ENCODE measurements around the gene MAD1L1. TPM values are rescaled to one million over a fixed set of nuclear protein-coding genes. Genes with fewer than 3 reads are reported as not detected.
A peak's percentile ranks its signal among the peaks of the same experiment; 100 is the strongest.
"Not testable (repeated sequence)": the region's sequence is repeated elsewhere in the genome, so short reads cannot be mapped to it uniquely, and the experiment has no call there.

MAD1L1 gene
- total and polyA plus RNA-seq, 11 donors, result 11.1 to 29.7 (median 20.9) TPM

DNA sequence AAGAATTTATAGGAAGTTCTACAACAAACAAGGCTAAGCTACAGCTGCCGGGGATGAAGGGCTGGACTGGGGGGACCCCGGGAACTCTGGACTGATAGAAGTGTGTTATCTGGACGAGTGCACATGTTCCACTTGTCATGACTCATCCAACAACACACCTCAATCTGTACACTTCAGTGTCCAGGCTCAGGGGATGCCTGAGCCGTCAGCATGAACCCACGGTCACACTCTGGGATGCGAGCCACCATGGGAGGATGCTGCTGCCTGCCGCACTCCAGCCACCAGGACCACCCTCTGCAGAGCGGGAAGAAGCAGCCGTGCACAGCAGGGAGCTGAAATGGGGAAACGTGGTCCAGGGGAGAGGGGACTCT lies 67.5 kb downstream of the MAD1L1 start:
- intact Hi-C loops (cut with DNase I), result no loop called here
- peak in 1 of 4 donors; percentile 11 for ATAC-seq
- Histone ChIP-seq H3K36me3 (peaks cover 0 to 5% (median 0%) of the 10 kb centered on the region in 9 donors), H3K27me3 (no peaks in the 10 kb centered on the region), H3K4me3 (no peak overlapping the region), H3K4me1 (peaks cover 0 to 20% (median 7%) of the 10 kb centered on the region in 12 donors), H3K9me3 (no peaks in the 10 kb centered on the region), H3K27ac (peak overlapping the region in 1 of 12 donors; percentile 53)
- TF ChIP-seq, protein P1, sequence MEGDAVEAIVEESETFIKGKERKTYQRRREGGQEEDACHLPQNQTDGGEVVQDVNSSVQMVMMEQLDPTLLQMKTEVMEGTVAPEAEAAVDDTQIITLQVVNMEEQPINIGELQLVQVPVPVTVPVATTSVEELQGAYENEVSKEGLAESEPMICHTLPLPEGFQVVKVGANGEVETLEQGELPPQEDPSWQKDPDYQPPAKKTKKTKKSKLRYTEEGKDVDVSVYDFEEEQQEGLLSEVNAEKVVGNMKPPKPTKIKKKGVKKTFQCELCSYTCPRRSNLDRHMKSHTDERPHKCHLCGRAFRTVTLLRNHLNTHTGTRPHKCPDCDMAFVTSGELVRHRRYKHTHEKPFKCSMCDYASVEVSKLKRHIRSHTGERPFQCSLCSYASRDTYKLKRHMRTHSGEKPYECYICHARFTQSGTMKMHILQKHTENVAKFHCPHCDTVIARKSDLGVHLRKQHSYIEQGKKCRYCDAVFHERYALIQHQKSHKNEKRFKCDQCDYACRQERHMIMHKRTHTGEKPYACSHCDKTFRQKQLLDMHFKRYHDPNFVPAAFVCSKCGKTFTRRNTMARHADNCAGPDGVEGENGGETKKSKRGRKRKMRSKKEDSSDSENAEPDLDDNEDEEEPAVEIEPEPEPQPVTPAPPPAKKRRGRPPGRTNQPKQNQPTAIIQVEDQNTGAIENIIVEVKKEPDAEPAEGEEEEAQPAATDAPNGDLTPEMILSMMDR (IDR thresholded peaks at IDR 0.05), result no peak
- WGBS, 4 donors, result 77 to 89% (median 83%) methylated on average over 8 to 10 of the region's 10 CpGs
- DNase-seq, result peak in 1 of 5 donors; percentile 4

DNA sequence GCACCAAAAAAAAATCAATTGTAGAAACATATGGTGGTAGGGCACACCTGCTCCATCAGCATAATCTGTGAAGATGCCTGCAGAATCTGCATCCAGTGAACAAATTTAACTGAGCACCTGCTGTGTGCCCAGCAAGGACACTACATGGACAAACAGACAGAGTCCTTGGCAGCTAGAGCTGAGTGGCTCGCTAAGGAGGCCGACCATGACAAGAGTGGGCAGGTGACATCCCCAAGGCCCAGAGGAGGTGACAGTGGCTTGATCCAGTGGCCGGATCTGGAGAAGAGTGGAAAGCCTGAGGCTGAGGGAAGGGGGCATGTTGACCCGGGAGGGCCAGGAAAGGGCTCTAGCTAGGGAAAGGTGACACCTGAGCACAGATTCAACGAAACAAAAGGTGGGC lies 68.1 kb downstream of the MAD1L1 start:
- intact Hi-C loops (cut with DNase I), result no loop called here
- Histone ChIP-seq H3K36me3 (peaks cover 0 to 5% (median 0%) of the 10 kb centered on the region in 9 donors), H3K27me3 (no peaks in the 10 kb centered on the region), H3K4me1 (peaks cover 0 to 20% (median 7%) of the 10 kb centered on the region in 12 donors), H3K9me3 (no peaks in the 10 kb centered on the region), H3K4me3 (no peak overlapping the region), H3K27ac (no peak overlapping the region)
- DNase-seq (peak in 1 of 5 donors; percentile 4), ATAC-seq (no peak)
- 93 to 100% (median 96%) methylated on average over 5 of the region's 5 CpGs for WGBS, 4 donors
- TF ChIP-seq POLR2A (IDR thresholded peaks at IDR 0.05), result no peak
- TF ChIP-seq, protein P1 (IDR thresholded peaks at IDR 0.05), result no peak

DNA sequence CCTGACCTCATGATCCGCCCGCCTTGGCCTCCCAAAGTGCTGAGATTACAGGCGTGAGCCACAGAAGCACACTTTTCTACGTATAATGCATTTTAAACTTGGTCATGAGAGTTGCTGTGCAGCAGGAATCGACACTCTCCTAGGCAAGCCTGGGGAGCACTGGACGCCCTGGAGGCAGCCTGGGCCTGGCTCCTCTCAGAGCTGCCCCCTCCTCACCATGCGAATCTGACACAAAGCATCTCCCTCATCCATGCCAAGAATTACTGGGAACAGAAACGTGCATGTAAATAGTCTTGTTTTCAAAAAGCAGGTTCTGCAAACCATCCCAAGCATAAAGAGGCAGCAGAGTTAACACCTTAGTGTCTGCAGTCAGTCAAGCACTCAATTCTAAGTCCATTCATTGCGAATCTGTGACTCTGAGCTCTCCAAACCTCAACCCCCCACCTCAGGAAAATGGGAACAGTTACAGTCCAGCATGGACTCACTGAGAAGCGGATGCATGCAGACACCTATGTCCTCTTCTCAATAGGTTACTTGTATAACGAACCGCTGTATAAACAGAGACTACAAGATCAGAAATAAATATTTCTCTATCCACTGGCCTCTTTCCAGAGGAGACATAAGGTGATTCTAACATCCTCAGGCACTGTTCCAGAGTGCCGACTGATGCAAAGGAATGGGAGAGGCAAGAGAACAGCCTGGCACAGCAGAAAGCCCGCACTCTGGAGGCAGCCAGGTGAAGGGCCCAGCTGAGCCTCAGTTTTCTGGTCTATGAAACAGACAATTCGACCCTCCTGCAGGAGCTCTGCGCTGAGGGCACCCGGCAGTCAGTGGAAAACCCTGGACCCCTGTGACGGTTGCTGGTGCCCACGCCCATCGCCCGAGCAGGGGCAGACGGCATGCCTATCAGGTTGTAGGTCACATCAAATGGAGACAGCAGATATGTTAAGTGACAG lies 68.9 kb downstream of the MAD1L1 start:
- no peaks in the 10 kb centered on the region for H3K9me3 ChIP-seq
- no peak for TF ChIP-seq POLR2A (IDR thresholded peaks at IDR 0.05)
- TF ChIP-seq, protein P1 (IDR thresholded peaks at IDR 0.05), result no peak
- WGBS, 4 donors, result 82 to 92% (median 87%) methylated on average over 18 to 22 of the region's 22 CpGs
- peaks cover 0 to 21% (median 7%) of the 10 kb centered on the region in 12 donors for H3K4me1 ChIP-seq
- H3K4me3 ChIP-seq, result no peak overlapping the region
- H3K27ac ChIP-seq, result peak overlapping the region in 1 of 12 donors; percentile 40
- peak in 2 of 5 donors; percentile 3 to 20 for DNase-seq
- intact Hi-C loops (cut with DNase I), result no loop called here
- peaks cover 0 to 5% (median 0%) of the 10 kb centered on the region in 9 donors for H3K36me3 ChIP-seq
- no peak for ATAC-seq
- H3K27me3 ChIP-seq, result no peaks in the 10 kb centered on the region

DNA sequence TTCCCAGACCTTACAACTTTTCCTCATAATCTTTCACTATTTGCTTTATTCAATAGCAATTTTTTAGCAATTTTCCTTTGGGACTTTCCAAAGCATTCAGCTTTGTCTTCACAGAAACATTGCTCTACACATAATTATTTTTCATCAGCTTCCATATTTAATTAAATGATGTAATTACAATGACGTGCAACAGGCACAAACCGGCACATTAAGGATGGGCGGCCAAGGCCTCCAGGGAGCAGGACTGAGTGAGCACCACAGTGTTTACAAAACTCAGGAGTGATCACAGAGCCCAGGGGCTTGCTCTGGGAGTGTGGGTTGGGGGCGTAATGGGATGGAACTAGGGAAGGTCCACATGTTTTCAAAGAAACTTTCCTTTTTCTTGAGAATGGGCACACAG lies 69.8 kb downstream of the MAD1L1 start:
- DNase-seq (peak in 2 of 5 donors; percentile 6 to 34), ATAC-seq (peak in 2 of 4 donors; percentile 58 to 82)
- H3K27ac ChIP-seq, result peak overlapping the region in 1 of 12 donors; percentile 40
- H3K27me3 ChIP-seq, result no peaks in the 10 kb centered on the region
- TF ChIP-seq, protein P1 (IDR thresholded peaks at IDR 0.05), result no peak
- TF ChIP-seq POLR2A (IDR thresholded peaks at IDR 0.05), result no peak
- no peaks in the 10 kb centered on the region for H3K36me3 ChIP-seq
- H3K4me3 ChIP-seq, result no peak overlapping the region
- 51 to 67% (median 58%) methylated on average over 4 of the region's 4 CpGs for WGBS, 4 donors
- intact Hi-C loops (cut with DNase I), result no loop called here
- peaks cover 0 to 30% (median 14%) of the 10 kb centered on the region in 12 donors for H3K4me1 ChIP-seq
- no peaks in the 10 kb centered on the region for H3K9me3 ChIP-seq

DNA sequence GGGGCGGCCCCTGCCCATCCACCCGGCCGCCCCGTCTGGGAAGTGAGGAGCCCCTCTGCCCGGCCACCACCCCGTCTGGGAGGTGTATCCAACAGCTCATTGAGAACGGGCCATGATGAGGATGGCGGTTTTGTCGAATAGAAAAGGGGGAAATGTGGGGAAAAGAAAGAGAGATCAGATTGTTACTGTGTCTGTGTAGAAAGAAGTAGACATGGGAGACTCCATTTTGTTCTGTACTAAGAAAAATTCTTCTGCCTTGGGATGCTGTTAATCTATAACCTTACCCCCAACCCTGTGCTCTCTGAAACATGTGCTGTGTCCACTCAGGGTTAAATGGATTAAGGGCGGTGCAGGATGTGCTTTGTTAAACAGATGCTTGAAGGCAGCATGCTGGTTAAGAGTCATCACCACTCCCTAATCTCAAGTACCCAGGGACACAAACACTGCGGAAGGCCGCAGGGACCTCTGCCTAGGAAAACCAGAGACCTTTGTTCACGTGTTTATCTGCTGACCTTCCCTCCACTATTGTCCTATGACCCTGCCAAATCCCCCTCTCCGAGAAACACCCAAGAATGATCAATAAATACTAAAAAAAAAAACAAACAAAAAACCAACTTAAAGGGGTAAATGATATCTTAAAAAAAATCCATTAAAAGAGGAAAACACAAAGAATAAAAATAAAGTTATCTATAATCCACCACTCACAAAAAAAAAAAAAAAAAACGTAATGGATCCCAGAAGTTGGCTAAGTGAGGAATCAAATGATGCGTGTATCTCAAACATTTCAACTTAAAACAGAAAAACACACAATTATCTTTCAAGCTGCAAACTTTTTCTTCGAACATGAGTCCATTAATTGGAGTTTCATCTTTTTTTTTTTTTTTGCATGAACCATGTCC lies 70.5 kb downstream of the MAD1L1 start:
- H3K4me3 ChIP-seq; H3K9me3 ChIP-seq; H3K36me3 ChIP-seq; intact Hi-C loops (cut with DNase I); H3K27me3 ChIP-seq; DNase-seq; ATAC-seq; H3K27ac ChIP-seq: not testable (repeated sequence)
- 68 to 78% (median 72%) methylated on average over 16 to 17 of the region's 17 CpGs for WGBS, 4 donors
- H3K4me1 ChIP-seq, result peaks cover 3 to 37% (median 21%) of the 10 kb centered on the region in 12 donors
